T-helper 2 cell treated with Interferon-gamma antibody and Interleukin-4, amounts not matched to agents 5 μg/mL and 100 μg/mL, for 36 hours (primary cell): ENCODE data around the gene CX3CR1.

ENCODE experiments used
- DNase-seq: peaks from one replicate; pipeline ENCODE4 v3.0.0; 2021; ENCODE audit warnings: low spot score
- H3K27ac Mint-ChIP-seq: one replicate; pipeline ENCODE4 v1.8.0; 2021; ENCODE audit warnings: mild to moderate bottlenecking, mixed read lengths
- H3K27me3 Mint-ChIP-seq: one replicate; pipeline ENCODE4 v1.8.0; 2021; ENCODE audit warnings: low read depth, mixed read lengths
- H3K36me3 Mint-ChIP-seq: one replicate; pipeline ENCODE4 v1.8.0; 2021; ENCODE audit warnings: low read depth, mixed read lengths
- H3K4me1 Mint-ChIP-seq: one replicate; pipeline ENCODE4 v1.8.0; 2021; ENCODE audit warnings: low read depth, mixed read lengths
- H3K4me3 Mint-ChIP-seq: one replicate; pipeline ENCODE4 v1.8.0; 2022; ENCODE audit warnings: mild to moderate bottlenecking, moderate library complexity, mixed read lengths
- H3K9me3 Mint-ChIP-seq: one replicate; pipeline ENCODE4 v1.8.0; 2021; ENCODE audit warnings: mixed read lengths

Gene CX3CR1

GRCh38 chr3:39313289-39313688 lies 33.5 kb upstream of the CX3CR1 start:
- Mint-ChIP-seq H3K27me3 (peaks cover 26% of the 10 kb centered on the region), H3K27ac (no peak overlapping the region), H3K36me3 (peaks cover 27% of the 10 kb centered on the region), H3K4me3 (no peak overlapping the region), H3K9me3 (peaks cover 48% of the 10 kb centered on the region), H3K4me1 (peaks cover 22% of the 10 kb centered on the region)
- no peak for DNase-seq

GRCh38 chr3:39302178-39302577 lies 22.3 kb upstream of the CX3CR1 start:
- Mint-ChIP-seq H3K9me3 (peaks cover 61% of the 10 kb centered on the region), H3K27ac (no peak overlapping the region), H3K4me1 (peaks cover 2% of the 10 kb centered on the region), H3K36me3 (peaks cover 21% of the 10 kb centered on the region), H3K27me3 (peaks cover 53% of the 10 kb centered on the region), H3K4me3 (no peak overlapping the region)
- DNase-seq = no peak

- Mint-ChIP-seq H3K36me3 (peaks cover 24% of the 10 kb centered on the region), H3K27ac (no peak overlapping the region), H3K9me3 (peaks cover 56% of the 10 kb centered on the region), H3K4me3 (no peak overlapping the region), H3K27me3 (peaks cover 31% of the 10 kb centered on the region), H3K4me1 (peaks cover 19% of the 10 kb centered on the region)
- DNase-seq = no peak
These were observed 19.4 kb upstream of the CX3CR1 start for GRCh38 chr3:39299279-39299678.

GRCh38 chr3:39296197-39297077 lies 16.6 kb upstream of the CX3CR1 start:
- Mint-ChIP-seq H3K4me1 (peaks cover 36% of the 10 kb centered on the region), H3K9me3 (peaks cover 38% of the 10 kb centered on the region), H3K4me3 (no peak overlapping the region), H3K27ac (no peak overlapping the region), H3K36me3 (peaks cover 20% of the 10 kb centered on the region), H3K27me3 (peaks cover 18% of the 10 kb centered on the region)
- DNase-seq = no peak

GRCh38 chr3:39295184-39295775 lies 15.4 kb upstream of the CX3CR1 start:
- H3K9me3 Mint-ChIP-seq = peaks cover 28% of the 10 kb centered on the region
- H3K27me3 Mint-ChIP-seq = peaks cover 13% of the 10 kb centered on the region
- H3K36me3 Mint-ChIP-seq = peaks cover 18% of the 10 kb centered on the region
- H3K4me3 Mint-ChIP-seq = no peak overlapping the region
- peaks cover 38% of the 10 kb centered on the region for H3K4me1 Mint-ChIP-seq
- no peak for DNase-seq
- H3K27ac Mint-ChIP-seq = no peak overlapping the region

- peak overlapping the region; percentile 75 for H3K27ac Mint-ChIP-seq
- peaks cover 6% of the 10 kb centered on the region for H3K27me3 Mint-ChIP-seq
- no peak for DNase-seq
- H3K9me3 Mint-ChIP-seq = peaks cover 22% of the 10 kb centered on the region
- peaks cover 44% of the 10 kb centered on the region for H3K4me1 Mint-ChIP-seq
- no peak overlapping the region for H3K4me3 Mint-ChIP-seq
- H3K36me3 Mint-ChIP-seq = peaks cover 13% of the 10 kb centered on the region
These were observed 14.8 kb upstream of the CX3CR1 start for GRCh38 chr3:39294446-39295183.

GRCh38 chr3:39292961-39293360 lies 13.1 kb upstream of the CX3CR1 start:
- Mint-ChIP-seq H3K27ac (peak overlapping the region; percentile 18), H3K27me3 (no peaks in the 10 kb centered on the region), H3K9me3 (peaks cover 9% of the 10 kb centered on the region), H3K36me3 (peaks cover 7% of the 10 kb centered on the region), H3K4me1 (peaks cover 56% of the 10 kb centered on the region), H3K4me3 (no peak overlapping the region)
- DNase-seq = no peak

GRCh38 chr3:39291903-39292329 lies 12.1 kb upstream of the CX3CR1 start:
- H3K27ac Mint-ChIP-seq = peak overlapping the region; percentile 79
- peaks cover 56% of the 10 kb centered on the region for H3K4me1 Mint-ChIP-seq

GRCh38 chr3:39290255-39290654 lies 10.4 kb upstream of the CX3CR1 start:
- Mint-ChIP-seq H3K27me3 (no peaks in the 10 kb centered on the region), H3K36me3 (no peaks in the 10 kb centered on the region), H3K9me3 (no peaks in the 10 kb centered on the region), H3K4me3 (no peak overlapping the region), H3K4me1 (peaks cover 46% of the 10 kb centered on the region), H3K27ac (peak overlapping the region; percentile 1)
- DNase-seq = no peak

More at GRCh38 chr3:39291903-39292329, 12.1 kb upstream of the CX3CR1 start:
- peaks cover 5% of the 10 kb centered on the region for H3K36me3 Mint-ChIP-seq
- peaks cover 4% of the 10 kb centered on the region for H3K9me3 Mint-ChIP-seq
- no peaks in the 10 kb centered on the region for H3K27me3 Mint-ChIP-seq
- no peak overlapping the region for H3K4me3 Mint-ChIP-seq
- peak; percentile 65 for DNase-seq

GRCh38 chr3:39289107-39289506 lies 9.3 kb upstream of the CX3CR1 start:
- Mint-ChIP-seq H3K27ac (no peak overlapping the region), H3K4me1 (peaks cover 41% of the 10 kb centered on the region), H3K36me3 (no peaks in the 10 kb centered on the region), H3K9me3 (no peaks in the 10 kb centered on the region), H3K27me3 (no peaks in the 10 kb centered on the region), H3K4me3 (no peak overlapping the region)
- DNase-seq = no peak

- no peak overlapping the region for H3K4me3 Mint-ChIP-seq
- H3K27me3 Mint-ChIP-seq = no peaks in the 10 kb centered on the region
- peaks cover 37% of the 10 kb centered on the region for H3K4me1 Mint-ChIP-seq
- H3K9me3 Mint-ChIP-seq = no peaks in the 10 kb centered on the region
- DNase-seq = peak; percentile 79
- no peaks in the 10 kb centered on the region for H3K36me3 Mint-ChIP-seq
- H3K27ac Mint-ChIP-seq = no peak overlapping the region
These were observed 8.5 kb upstream of the CX3CR1 start for GRCh38 chr3:39288300-39288808.

- H3K4me1 Mint-ChIP-seq = peaks cover 33% of the 10 kb centered on the region
- no peak overlapping the region for H3K4me3 Mint-ChIP-seq
- H3K27me3 Mint-ChIP-seq = no peaks in the 10 kb centered on the region
- no peaks in the 10 kb centered on the region for H3K36me3 Mint-ChIP-seq
- no peak overlapping the region for H3K27ac Mint-ChIP-seq
- no peak for DNase-seq
- no peaks in the 10 kb centered on the region for H3K9me3 Mint-ChIP-seq
These were observed 7.7 kb upstream of the CX3CR1 start for GRCh38 chr3:39287216-39288164.

- Mint-ChIP-seq H3K27me3 (no peaks in the 10 kb centered on the region), H3K27ac (no peak overlapping the region), H3K9me3 (no peaks in the 10 kb centered on the region), H3K4me3 (no peak overlapping the region), H3K4me1 (peaks cover 30% of the 10 kb centered on the region), H3K36me3 (no peaks in the 10 kb centered on the region)
- DNase-seq = no peak
These were observed 6.9 kb upstream of the CX3CR1 start for GRCh38 chr3:39286771-39287170.
